LoVo (cell line): ENCODE data around the gene FTH1.
"Not testable (repeated sequence)": the region's sequence is repeated elsewhere in the genome, so short reads cannot be mapped to it uniquely, and the experiment has no call there.

Experiments
- DNase-seq: peaks from one replicate; pipeline ENCODE4 v3.0.0-alpha.2; 2016; ENCODE audit warnings: low spot score

Gene FTH1

DNA sequence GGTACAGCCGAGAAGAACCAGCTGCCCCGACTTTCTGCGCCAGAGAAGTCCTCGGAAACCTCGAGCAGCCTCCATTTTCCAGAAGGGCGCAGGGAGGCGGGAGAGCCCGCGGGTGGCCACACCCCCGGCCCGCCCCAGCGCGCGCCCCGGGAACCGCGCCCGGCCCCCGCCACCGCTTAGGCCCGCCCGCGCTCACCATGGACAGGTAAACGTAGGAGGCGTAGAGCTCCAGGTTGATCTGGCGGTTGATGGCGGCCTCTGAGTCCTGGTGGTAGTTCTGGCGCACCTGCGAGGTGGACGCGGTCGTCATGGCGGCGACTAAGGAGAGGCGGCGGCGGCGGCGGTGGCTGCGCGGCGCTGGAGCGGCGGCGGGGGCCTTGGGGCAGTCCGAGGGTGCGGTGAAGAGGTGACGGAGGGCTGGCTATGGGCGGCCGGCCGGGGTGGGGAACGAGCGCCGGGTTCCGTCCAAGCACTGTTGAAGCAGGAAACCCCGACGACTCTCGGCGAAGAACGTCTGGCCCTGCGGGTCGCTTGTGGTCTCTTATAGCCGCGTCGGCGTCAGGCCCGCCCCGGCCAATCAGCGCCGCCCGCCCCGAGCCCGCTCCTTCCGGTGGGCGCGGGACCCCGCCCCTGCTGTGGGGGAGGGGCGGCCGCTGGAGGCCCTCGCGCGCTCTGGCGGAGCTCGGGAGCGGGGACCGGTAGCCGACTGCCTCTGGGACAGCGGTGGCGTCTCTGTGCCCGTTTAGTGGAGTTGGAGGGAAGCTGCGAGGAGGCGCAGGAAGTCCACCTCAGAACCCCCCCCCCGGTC lies at the start of gene FTH1:
TSS of gene FTH1 (minus strand) at position 519 of the 808 bp plus-strand sequence. CDS start at position 310, 209 bp downstream.
- DNase-seq: peak; percentile 92

DNA sequence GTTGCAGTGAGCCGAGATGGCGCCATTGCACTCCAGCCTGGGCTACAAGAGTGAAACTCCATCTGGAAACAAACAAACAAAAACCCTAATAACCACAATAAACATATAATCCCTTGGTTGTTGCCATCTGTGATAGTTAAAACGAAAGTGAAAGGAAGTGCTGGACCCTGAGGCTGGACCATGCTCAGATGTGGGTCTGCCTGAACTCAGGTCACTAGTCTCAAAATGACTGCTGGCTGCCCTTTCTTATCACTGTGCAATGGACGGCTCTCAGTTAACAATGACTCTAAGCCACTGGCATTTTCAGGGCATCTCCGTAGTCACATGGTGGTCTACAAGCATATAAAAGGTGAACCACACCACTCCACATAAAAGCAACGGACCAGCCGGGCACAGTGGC lies 48.2 kb upstream of the FTH1 start:
- DNase-seq: no peak

DNA sequence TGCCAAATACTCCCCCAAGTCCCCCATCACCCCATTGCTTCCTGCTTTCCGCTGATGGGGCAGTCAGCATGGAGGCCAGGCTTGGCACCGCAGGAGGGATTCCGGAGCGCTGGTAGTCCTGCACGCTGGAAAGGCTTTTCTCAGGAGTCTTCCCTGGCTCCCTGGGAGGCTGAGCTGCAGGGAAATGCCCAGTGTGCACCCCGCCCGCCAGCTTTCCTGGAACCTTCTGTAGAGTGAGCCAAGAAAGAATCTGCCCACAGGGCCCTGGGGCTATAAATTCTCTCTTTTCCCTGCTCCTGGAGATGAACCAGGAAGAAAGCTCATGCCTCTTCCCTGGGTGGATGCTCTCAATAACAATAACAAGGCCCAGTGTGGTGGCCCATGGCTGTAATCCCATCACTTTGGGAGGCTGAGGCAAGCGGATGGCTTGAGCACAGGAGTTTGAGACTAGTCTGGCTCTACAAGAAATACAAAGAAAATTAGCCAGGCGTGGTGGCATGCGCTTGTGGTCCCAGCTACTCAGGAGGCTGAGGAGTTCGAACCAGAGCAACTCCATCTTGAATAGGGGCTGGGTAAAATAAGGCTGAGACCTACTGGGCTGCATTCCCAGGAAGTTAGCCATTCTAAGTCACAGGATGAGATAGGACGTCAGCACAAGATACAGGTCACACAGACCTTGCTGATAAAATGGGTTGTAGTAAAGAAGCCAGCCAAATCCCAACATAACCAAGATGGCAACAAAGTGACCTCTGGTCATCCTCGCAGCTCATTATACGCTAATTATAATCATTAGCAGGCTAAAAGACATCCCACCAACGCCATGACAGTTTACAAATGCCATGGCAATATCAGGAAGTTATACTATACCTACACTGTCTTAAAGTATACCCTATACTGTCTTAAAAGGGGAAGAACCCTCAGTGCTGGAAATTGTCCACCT lies 46.4 kb upstream of the FTH1 start:
- peak; percentile 82 for DNase-seq

DNA sequence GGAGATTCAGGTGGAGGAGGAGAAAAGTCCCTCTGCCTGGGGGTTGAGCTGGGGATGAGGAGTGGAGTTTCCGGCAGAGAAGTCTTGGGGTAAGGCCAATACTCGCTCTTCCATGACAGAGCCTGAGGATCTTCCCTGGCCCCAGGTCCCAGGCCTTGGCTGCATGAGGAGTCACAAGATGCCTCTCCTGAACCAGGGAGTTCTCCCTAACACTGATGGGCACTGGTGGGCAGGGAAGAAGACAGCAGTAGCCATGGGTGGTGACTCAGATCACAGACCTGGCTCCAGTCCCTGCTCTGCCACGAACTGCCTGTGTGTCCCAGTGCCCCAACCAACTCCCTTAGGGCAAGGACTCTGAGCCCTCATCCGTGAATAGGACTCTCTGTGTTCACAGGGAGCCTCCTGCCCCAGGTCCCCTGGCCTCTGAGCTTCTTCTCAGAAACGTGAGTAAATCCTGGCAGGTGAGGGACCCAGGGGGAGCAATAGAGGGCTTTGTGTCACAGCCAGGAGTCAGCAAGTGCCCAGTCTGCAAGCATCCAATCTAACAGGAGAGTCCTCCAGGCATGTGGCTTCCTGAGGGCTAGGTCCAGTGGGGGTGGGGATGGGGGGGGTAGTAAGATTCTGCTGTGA lies 45.5 kb upstream of the FTH1 start:
- peak; percentile 61 for DNase-seq

DNA sequence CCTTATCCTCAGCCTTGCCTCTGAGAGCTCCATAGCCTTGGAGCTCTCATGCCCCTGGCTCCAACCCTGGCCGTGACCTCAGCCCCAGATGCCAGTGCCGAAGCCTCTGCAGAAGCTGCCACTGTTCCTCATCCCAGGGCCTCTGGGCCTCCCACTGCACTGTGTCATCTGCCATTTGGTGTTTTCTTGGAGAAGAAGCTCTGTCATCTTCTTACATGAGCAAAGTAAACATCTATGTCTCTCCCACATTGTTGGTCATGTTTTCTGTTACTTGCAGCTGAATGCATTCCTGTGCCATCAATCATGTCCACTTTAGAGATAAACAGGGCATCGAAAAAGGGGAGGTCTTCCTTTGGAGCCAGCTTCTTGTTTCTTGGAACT lies 45.0 kb upstream of the FTH1 start:
- peak; percentile 50 for DNase-seq

DNA sequence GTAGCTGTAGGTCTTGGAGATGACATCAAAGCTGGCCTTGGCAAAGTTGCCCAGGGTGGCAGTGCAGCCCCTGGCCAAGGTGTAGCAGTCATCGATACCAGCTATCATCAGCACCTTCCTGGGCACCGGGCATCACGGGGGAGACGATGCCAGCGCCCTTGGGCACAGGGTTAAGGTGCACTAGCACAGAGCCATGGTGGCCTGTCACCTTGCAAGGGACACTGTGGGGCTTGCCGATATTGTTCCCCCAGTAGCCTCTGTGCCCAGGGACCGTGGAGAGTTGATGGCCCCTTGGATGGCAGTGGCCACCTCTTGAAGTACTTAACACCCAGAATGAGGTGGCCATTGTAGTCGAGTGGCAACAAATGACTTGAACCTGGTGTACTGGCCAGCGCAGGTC lies 44.4 kb upstream of the FTH1 start:
- no peak for DNase-seq

DNA sequence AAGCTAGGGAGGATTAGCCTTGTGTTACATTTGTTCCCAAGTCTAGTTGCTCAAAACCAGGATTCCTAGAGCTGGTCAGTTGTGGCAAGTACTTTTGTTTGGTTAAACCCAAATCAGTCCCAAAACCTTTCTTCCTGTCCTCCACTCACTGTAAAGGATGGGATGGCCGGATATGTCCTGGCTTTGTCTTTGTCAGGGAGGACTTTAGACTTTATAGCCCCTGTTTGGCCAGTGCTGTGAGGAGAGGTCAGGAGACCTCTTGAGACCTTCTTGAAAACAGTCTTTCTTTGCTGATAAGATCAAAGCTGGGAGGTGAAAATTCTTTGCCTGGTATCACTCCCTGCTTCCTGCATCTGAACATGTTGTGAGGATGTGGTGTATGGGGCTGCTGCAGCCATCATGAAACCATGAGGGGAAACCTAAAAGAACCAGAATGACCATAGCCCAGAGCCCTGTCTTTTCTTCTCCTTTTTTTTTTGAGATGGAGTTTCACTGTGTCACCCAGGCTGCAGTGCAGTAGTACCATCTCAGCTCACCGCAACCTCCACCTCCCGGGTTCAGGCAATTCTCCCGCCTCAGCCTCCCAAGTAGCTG lies 43.6 kb upstream of the FTH1 start:
- no peak for DNase-seq

DNA sequence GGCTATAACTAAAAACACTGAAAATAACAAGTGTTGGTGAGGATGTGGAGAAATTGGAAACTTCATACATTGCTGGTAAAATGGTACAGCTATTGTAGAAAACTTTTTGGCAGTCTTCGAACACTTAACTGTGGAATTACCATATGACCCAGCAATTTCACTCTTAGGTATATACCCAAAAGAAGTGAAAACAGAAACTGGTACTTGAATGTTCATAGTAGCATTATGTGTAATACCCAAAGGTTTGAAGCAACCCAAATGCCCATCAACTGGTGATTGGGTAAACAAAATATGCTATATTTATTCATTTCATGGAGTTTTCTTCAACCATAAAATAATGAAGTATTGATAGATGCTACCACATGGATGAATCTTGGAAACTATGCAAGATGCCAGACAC lies 40.8 kb upstream of the FTH1 start:
- no peak for DNase-seq

DNA sequence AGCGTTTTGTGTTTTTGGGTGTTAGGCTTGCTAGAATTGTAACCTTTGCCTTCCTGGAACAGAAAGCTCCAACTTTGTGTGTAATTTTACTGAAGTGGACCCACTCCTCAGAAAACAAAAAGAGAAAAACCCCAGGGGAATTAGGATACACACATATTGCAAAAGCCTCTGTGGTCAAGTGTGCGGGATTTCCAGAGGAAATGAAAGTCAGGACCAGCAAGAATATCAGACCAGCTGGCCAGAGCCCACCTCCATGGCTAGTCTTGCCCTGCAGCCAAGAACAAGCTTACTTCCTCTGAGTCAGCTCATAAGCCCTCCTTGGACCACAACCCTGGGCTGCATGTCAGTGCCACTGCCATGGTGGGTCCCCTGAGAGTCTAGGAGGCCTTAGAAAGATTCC lies 37.0 kb upstream of the FTH1 start:
- DNase-seq: no peak

DNA sequence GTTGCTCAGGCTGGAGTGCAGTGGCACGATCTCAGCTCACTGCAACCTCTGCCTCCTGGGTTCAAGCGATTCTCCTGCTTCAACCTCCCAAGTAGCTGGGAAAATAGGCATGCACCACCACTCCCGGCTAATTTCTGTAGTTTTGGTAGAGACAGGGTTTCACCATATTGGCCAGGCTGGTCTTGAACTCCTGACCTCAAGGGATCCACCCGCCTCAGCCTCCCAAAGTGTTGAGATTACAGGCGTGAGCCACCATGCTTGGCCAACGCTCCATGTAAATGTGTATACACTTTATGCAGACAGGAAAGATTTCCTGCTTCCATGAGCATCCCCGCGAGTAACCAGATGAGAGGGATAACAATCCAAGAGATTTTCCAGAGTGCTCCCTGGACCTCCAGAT lies 34.8 kb upstream of the FTH1 start:
- DNase-seq: not testable (repeated sequence)

DNA sequence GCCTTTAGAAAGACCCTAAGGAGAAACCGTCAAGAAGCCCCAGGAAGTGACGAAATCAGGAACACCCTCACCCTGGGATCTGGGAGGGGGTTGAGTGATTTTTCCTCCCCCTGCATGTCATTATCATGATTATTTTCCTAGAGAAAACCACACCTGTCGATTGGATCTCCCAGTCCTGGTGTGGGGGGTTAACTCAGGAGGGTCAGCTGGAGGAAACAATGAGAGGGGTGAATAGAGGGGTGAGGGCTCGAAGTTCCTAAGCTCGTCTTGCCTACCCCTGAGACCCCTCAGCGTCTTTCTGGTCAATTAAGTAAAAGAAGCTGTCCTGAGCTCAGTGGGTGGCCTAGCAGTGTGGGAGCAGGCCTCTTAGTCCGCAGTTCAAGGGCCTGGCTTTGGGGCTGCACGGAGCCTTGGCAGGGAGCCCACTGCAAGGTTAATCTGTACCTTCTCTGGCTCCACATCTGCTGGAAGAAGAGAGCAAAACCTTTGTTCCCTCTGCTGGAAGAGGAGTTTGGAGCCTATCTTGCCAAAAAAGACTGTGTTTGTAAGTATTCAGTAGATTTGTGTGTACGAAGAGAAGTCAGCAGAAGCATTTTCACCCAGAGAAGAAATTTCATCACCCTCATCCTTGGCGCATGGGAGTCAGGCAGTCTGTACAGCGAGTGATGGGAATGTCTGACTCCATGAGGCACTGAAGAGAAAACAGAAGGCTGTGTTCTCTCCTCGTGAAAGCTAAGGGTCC lies 34.2 kb upstream of the FTH1 start:
- peak; percentile 65 for DNase-seq

DNA sequence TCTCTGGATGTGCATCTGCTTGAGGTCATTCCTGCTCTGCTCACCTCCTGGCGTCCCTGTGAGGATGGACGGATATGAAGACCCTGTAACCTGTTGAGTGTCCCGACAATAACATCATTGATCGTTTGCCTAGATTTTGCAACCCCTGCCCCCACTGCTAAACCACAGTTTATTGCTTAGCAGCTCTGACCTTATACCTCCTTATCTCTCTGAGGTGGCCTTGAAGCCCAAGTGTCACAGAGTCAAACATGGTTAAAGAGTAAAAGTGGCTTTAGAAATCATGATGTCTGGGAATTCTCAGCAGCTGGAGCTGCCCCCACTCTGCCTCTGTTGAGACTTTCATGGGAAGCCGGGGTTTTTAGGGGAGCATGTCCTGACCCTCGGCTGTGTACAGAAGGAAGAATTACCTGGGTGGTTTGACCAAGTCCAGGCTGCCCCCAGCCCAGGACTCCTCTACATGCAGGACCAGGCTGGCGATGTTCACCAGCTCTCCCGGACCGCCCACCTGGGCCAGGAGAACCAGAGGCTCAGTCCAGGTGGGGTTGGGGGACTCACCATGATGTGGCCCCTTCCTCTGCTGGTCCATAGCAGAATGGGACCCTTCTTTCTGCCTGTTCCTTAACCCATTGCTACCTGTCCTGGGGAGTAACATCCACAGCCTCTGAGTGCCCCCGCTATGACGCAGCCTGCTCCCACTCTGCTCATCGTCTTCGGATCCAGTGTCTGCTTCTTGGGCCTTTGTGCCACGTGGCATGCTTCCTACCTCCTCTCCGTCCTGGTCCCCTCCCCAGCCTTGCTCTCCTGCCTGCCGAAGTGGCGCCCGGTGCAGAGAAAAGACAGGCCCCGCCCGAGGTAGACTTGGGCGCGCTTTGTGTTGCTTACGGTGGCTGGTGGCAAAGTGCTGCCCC lies 33.4 kb upstream of the FTH1 start:
- no peak for DNase-seq

DNA sequence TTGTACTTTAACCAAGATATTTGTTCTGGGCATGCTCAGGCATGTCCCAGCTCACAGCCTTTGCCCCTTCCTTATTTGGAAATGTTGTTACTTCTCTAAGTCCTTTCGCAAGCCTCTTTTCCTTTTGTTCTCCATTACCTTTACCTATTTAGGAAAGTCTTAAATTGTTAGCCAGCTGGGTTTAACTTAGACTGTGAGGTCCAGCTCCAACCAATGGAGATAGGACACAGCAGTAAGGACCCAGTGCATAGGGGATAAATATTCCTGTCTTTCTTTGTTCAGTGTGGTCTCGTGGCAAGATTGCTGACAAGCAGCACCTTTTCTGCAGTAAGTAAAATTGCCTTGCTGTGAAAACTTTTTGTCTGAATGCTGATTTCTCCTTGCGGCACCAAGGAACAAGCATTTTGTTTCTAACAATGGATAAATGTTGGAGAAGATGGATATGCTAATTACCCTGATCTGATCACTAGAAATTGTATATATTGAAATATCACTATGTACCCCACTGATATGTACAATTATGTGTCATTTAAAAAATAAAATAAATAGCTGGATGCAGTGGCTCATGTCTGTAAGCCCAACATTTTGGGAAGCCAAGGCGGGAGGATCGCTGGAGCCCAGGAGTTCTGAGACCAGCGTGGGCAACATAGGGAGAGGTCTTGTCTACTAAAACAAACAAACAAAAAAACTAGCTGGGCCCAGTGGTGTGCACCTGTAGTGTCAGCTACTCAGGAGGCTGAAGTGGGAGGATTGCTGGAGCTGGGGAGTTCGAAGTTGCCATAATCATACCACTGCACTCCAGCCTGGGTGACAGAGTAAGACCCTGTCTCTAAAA lies 31.9 kb upstream of the FTH1 start:
- DNase-seq: peak; percentile 72

DNA sequence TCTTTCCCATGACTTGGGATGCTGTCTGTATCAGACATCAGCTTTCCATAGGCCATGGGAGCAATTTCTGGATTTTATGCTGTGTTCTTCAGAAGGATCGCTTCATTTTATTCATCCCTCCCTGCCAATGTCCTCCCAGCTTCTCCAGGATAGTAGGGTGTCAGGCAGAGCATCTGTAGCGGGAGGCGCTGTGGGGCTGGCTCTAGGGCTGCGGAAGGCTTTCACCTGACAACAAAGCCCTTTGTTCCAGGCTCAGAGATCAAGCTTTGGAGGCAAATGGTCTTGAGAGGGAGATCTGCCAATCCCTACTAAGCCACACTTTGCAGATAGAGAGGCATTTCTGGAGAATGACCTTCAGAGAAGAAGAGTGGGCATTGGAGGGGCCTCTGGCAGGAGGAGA lies 29.5 kb upstream of the FTH1 start:
- no peak for DNase-seq

DNA sequence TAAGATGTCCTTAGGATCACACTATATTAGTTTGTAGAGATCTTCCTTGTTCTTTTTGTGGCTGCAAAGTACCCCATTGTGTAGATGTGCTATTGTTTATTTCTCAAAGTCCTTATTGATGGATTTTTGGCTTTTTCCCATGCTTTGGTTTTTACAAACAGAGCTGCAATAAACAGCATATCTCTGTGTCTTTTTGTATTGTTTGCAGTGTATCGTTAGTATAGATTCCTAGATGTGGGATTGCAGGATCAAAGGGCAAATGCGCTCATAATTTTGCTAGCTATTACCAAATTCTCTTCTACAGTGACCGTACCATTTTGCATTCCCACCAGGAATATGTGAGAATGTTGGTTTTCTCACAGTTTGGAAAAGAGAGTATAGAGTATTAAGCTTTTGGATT lies 27.5 kb upstream of the FTH1 start:
- DNase-seq: no peak

DNA sequence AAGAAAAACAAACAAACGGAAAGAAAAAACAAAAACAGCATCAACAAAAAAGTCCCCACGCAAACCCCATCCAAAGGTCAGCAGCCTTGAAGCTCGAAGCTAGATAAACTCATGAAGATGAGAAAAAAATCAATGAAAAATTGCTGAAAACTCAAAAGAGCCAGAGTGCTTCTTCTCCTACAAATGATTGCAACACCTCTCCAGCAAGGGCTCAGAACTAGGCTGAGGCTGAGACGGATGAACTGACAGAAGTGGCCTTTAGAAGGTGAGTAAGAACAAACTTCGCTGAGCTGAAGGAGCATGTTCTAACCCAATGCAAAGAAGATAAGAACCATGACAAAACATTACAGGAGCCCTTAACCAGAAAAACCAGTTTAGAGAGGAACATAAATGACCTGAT lies 18.4 kb upstream of the FTH1 start:
- DNase-seq: no peak

DNA sequence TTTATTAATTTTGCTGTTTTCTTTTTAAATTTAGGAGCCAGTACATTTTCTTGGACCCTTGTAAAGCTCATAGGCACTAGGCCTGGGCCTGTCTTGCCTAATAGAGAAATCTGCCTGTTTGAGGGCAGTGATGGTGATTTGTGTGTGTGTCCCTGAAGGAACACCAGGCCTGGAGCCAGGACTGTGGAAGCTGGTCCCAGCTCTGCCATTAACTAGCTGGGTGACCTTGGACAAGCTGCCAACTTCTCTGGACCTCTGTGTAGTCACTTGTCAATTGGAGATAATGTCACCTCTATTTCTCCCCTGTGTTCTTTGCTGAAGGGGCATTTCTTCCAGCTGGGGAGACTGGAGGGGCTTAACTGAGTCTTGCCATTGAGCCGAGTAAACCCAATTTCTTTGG lies 16.0 kb upstream of the FTH1 start:
- no peak for DNase-seq

DNA sequence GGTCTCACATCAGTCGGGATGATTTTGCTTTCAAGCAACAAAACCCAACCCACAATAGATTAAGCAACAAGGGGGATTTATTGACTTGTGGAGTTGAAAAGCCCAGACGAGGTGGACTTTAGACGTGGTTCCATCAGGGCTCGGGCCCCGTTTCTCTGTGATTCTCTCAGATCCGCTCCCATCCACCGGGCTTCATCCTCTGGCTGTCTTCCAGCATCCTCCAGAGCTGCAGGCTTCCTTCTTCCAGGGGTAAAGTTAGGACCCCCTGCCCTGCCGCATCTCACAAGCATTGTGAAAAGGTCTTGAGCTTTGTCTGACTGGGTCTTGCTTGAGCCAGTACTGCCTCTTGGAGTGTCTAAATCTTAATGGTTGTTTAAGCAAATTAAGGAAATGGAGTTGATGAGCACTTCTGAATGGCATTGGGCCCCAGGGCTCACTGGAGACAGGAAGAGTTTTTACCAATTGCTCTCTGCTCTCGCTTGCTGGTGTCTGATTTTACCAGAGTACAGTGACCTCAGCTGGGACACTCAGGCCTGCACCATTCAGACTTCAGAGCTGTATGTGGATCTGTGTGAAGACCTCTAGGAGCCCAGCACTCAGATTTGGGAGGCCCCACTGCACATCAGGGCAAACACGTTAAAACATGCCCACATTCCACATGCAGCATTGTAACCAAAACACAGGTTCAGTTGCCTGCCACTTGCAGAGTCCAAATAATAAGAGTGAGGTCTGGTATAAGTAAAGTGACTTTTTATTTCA lies 13.5 kb upstream of the FTH1 start:
- DNase-seq: no peak
